ENCODE measurements around the gene FTSJ3.
A peak's percentile ranks its signal among the peaks of the same experiment; 100 is the strongest.

FTSJ3 gene

DNA sequence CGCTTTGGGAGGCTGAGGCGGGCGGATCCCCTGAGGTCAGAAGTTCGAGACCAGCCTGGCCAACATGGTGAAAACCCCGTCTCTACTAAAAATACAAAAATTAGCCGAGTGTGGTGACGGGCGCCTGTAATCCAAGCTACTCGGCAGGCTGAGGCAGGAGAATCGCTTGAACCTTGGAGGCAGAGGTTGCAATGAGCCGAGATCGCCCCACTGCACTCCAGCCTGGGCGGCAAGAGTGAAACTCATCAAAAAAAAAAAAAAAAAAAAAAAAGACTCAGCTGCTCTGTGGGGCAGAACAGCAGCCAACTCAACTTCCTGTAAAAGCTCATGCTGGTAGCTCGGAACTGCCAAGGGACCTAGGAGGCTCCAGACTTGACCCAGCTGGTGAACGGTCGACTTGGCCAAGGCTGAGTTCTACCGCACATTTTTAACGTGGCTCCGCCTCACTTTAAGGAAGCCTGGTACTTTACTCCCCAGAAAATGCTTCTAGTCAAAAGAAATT, 16.0 kb upstream of the FTSJ3 start:
- peak; percentile 76 for DNase-seq (ENCODE audit: low spot score)

GRCh38 chr17:63842540-63843386, 15.3 kb upstream of the FTSJ3 start, which contains the start of gene SMARCD2:
TSS of gene SMARCD2 (minus strand) at chr17:63842685. CDS start at chr17:63842674, 11 bp downstream.
- DNase-seq (ENCODE audit: low spot score), result peak; percentile 96

DNA sequence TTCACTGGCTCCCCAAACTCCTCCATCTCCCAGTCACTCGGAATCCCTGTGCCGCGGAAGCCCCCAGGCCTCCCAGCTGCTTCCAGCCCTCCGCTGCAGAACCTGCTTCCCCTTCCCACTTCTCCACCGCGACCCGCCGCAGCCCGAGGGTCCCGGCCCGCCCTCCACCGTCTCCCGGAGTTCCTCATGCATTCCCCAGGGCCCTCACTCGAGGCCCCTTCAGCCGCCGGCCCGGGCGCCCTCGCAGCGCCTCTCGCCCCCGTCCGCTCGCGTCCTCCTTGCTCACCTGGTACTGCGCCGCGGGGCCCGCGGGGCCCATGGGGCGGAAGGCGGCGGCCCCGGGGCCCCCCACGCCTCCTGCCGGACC, 14.7 kb upstream of the FTSJ3 start:
- peak; percentile 28 for DNase-seq (ENCODE audit: low spot score)

DNA sequence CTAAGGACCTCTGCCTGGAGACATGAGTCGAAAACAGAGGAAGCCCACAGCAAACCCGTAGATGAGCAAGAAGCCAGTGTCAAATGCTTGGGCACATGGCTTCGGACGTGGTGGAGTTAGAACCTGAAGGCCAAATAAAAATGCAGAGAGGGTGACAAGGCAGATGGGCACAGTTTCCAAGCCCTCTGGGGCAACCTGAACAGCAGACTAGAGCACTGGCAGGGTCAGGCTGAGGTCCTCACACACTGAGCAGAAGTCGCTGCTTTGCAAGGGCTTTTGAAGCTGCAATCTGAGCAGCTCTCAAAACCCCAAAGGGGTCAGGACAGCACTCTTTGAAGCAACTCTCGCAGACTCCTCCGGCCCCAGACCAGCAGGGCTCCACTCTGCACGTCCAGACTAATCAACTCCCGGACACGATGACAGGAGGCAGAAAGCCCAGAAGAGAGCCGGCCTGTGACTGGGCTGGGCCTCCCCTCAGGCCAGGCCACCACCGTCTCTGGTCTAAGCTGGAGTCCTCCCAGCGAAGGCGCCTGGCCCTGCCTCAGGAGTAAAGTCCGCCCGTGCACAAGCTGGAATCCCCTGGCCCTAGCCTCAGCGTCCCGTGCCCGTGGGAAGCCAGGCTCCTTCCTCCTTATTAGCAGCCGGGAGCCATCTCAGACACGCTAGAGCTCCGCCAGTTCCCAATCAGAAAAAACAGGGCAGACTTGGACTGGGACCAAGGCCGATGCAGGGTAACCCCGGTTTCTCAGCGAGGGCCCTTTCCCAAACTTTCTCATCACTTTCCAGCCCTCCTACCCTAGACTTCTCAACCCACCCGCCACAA, 14.1 kb upstream of the FTSJ3 start:
- peak; percentile 48 for DNase-seq (ENCODE audit: low spot score)

DNA sequence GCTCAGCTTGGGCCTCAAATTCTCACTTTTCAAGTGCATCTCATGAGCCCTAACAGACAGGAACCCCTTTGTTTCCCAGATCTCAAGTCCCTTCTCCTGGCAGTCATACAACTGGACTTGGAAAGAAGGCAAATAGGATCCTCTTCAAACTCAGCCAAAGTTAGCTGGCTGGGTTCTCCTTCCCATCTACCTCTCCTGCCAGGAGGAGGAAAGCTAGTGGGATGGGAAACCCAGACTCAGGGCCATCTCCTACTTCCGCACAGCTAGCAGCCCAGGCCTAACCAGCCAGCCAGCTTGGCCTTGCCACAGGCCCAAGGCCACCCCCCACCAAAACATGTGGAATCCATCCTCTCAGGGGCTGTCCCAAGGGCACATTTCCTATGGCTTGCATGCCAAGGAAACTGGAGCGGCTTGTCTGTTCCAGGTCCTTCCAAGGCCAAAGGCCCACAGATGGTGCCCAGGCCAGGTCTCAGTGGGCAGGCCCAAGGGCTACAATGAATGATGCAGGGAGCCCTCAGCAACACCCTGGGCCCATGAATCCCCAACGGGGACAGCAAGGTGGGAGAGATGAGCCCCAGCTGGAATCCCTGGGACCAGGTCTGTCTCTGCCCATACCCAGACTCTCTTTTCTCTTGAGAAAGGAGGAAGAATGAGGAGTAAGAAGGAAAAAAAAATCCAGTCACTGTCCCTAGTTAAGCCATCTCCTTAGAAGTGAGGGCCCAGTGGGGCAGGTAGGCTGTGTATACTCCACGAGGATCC, 13.3 kb upstream of the FTSJ3 start:
- no peak for DNase-seq (ENCODE audit: low spot score)

DNA sequence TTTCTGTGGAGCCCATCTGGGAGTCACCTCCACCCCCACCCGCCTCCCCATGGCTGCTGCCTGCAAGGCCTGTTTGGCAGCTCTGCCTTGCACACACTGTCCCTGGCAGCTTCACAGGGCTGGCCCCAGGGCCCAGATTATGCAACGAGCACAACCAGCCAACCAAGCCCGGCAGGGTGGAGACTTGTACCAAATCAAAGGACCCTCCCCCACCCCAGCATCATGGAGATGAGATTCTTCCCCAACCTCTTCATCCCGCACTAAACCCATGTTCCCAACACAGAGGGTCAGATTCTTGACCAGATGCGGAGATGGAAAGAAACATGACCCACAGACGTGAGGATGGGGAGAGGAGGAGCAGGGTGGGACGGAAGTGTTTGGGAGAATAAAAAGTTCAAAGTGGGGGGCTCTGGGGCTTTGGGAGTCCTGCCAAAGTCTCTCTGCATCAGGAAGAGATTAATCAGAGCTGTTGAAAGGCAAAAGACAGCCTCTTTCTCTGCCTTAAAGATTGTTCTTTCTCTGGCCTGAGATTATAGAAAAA, 11.2 kb upstream of the FTSJ3 start:
- no peak for DNase-seq (ENCODE audit: low spot score)

DNA sequence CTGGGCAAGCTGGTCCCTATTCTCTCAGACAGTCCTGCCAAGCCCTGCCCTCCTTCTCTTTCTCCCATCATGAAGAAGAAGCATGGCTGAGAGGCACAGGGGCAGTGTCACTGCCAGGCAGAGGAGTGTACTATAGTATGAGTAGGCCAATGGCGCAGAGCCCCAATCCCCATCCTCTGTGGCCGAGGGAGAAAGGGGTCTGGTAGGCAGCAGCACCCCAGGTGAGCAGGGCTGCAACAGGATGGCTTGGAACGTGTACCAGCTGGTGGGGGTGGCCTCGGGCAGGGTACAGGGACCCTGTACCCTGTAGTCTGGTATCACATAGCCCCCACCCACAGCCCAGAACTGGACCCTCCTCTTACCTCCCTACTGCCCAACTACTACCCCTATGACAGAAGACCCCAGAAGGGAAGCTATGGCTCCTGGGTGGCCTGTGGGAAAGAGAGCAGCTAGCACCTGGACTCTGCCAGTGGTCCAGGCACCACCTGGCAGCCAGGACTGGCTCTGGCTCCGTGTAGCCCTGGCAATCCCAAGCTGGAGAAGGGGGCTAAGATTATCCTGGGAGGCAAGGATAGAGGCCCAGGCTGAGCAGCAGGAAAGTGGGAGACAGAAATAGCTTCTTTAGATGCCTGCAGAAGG, 10.6 kb upstream of the FTSJ3 start:
- no peak for DNase-seq (ENCODE audit: low spot score)

DNA sequence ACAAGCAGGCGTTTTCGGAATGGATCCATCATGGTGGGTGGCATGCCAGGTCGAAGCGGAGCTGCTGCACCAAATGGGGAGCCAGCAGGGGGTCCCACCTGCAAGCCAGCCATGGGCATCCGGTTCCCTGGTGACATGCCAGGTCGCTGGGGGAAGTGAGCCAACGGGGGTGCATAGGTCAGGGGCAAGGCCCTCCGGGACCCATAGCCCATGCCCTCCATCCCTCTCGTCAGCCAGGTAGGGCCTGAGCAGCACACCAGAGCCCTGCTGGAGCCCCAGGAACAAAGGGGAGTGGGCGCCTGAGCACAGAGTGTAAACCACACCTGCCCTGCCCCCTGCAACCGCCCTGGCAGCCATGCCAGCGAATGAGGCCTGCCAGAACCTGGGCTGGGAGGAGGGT, 10.0 kb upstream of the FTSJ3 start:
- DNase-seq (ENCODE audit: low spot score), result no peak

- DNase-seq (ENCODE audit: low spot score), result no peak
These were observed 9.3 kb upstream of the FTSJ3 start for GRCh38 chr17:63836811-63837210.

DNA sequence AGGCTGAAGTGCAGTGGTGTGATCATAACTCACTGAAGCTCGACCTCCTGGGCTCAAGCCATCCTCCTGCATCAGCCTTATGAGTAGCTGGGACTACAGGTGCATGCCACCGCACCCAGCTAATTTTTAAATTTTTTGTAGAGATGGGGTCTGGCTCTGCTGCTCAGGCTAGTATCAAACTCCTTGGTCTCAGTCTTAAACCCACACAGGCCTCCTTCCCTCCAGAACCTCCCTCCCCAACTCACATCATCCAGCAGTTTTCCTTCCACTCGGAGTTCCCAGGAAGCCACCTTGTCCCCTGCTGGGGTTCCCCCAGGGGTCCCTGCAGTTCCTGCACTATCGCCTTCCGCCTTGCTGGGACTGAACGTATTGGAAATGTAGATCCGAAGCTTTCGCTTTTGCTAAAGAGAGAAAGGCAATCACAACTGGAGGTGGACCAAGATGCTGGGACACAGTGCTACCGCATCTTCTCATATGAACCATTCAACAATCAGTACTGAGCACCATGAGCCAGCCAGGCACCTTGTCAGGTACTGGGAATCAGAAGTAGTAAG, 7.8 kb upstream of the FTSJ3 start:
- no peak for DNase-seq (ENCODE audit: low spot score)

GRCh38 chr17:63834431-63835166, 7.1 kb upstream of the FTSJ3 start:
- peak; percentile 86 for DNase-seq (ENCODE audit: low spot score)

DNA sequence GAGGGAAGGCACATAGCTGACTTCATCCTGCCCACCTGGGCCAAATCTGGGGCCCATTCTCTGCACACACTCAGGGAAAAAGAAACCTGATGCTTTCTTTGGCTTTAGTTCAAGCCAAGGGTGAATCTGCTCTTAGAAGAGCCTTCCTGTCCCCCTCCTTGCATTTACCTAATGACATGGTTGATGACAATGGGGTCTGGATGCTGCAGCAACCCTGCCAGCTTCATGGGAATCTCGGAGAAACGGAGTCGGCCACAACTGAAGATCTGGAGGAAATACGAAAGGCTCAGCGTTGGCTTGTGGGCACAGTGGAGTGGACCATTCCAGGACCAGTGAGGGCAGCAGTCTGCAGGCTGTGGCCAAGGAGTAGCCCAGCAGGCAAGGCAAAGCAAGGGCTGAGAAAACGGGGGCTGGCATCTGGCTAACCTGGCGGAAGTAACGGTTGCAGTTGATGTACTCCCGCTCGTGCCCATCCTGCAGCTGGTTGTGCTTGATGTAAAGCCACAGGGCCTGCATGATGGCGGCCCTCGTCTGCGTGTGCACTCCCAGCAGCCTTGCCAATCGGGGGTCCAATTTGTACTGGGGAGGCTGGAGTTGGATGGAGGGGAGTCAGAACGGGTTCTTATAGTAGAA, 6.4 kb upstream of the FTSJ3 start:
- DNase-seq (ENCODE audit: low spot score), result no peak

GRCh38 chr17:63833026-63833740, 5.7 kb upstream of the FTSJ3 start:
- no peak for DNase-seq (ENCODE audit: low spot score)

GRCh38 chr17:63832455-63832854, 5.0 kb upstream of the FTSJ3 start:
- DNase-seq (ENCODE audit: low spot score), result no peak

- no peak for DNase-seq (ENCODE audit: low spot score)
These were observed 4.6 kb upstream of the FTSJ3 start for GRCh38 chr17:63832014-63832413.

DNA sequence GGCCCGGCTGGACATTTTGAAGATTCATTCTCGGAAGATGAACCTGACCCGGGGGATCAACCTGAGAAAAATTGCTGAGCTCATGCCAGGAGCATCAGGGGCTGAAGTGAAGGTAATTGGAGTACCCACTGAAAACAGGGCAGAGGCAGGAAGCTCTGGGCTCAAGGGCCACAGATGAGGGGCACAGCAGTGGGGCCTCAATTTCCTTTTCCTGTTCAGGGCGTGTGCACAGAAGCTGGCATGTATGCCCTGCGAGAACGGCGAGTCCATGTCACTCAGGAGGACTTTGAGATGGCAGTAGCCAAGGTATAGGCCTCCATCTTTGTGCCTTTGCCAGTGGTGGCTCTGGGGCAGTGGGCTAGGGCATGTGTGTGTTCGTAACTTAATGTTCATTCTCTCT, 4.0 kb upstream of the FTSJ3 start:
- no peak for DNase-seq (ENCODE audit: low spot score)

GRCh38 chr17:63830904-63831491, 3.5 kb upstream of the FTSJ3 start:
- no peak for DNase-seq (ENCODE audit: low spot score)

DNA sequence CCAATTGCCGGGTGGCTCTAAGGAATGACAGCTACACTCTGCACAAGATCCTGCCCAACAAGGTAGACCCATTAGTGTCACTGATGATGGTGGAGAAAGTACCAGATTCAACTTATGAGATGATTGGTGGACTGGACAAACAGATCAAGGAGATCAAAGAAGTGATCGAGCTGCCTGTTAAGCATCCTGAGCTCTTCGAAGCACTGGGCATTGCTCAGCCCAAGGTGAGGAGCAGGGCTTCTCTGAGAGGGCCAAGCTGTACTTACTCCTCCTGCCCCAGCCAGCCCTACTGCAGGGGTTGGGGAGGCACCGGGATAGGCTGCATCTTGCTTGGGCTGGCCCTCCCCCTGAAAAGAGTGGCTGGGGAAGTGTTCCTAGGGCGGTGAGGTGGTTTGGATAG, 2.8 kb upstream of the FTSJ3 start:
- no peak for DNase-seq (ENCODE audit: low spot score)

DNA sequence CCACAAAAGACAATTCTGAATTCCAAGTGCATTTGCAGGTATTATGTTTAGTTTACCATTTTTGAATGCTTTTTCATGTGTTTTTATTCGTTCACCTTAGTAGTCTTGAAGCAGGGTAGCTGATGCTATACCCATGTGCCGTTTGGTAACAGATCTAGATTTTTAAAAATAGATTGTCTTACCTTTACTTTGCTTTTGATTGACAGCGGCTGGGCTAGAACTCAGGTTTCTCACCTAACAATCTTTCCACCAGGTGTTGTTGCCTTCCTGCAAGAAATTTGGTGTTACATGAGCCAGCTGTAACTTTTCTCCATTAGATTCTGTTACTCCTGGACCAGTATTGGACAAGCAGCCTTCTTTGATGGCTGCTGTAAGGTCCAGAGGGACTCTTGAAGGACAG, 1.5 kb upstream of the FTSJ3 start:
- DNase-seq (ENCODE audit: low spot score), result no peak
